Measurements from ENCODE around the gene GGT7. TPM values are rescaled to one million over a fixed set of nuclear protein-coding genes. Genes with fewer than 3 reads are reported as not detected.

GGT7 gene
- total RNA-seq, 1 donor from 2014 or later, result 23.7 TPM

DNA sequence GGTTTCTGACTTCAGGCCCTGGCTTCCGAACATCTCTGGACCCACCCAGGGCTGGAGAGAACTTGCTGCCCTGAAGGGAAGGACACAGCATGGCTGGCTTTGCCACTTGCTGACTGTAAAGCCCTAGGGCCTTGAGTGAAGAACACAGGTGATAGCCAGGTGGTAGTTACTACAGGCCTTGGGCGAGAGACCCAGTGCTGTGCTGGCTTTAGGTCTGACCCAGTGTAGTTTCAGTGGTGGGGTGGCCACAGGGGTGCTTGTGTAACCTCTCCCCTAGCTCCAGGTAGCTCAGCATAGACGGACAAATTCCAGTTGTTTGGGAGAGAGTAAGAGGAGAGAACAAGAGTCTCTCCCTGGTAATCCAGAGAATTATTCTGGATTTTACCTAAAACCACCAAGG, 74.3 kb downstream of the GGT7 start:
- H3K27me3 Mint-ChIP-seq (ENCODE audit: low read depth), result no peaks in the 10 kb centered on the region
- H3K4me1 Mint-ChIP-seq (ENCODE audit: low read depth), result peaks cover 17% of the 10 kb centered on the region
- TF ChIP-seq, protein P1, sequence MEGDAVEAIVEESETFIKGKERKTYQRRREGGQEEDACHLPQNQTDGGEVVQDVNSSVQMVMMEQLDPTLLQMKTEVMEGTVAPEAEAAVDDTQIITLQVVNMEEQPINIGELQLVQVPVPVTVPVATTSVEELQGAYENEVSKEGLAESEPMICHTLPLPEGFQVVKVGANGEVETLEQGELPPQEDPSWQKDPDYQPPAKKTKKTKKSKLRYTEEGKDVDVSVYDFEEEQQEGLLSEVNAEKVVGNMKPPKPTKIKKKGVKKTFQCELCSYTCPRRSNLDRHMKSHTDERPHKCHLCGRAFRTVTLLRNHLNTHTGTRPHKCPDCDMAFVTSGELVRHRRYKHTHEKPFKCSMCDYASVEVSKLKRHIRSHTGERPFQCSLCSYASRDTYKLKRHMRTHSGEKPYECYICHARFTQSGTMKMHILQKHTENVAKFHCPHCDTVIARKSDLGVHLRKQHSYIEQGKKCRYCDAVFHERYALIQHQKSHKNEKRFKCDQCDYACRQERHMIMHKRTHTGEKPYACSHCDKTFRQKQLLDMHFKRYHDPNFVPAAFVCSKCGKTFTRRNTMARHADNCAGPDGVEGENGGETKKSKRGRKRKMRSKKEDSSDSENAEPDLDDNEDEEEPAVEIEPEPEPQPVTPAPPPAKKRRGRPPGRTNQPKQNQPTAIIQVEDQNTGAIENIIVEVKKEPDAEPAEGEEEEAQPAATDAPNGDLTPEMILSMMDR (IDR thresholded peaks at IDR 0.05), result no peak
- H3K27ac Mint-ChIP-seq (ENCODE audit: unreplicated experiment), result no peak overlapping the region
- no peak overlapping the region for H3K4me3 Mint-ChIP-seq (ENCODE audit: unreplicated experiment)
- H3K9me3 Mint-ChIP-seq (ENCODE audit: low read depth), result peaks cover 2% of the 10 kb centered on the region
- no peak for DNase-seq (ENCODE audit: low spot score)
- peaks cover 8% of the 10 kb centered on the region for H3K36me3 Mint-ChIP-seq (ENCODE audit: low read depth)

GRCh38 chr20:34797012-34797995, 75.4 kb downstream of the GGT7 start:
- H3K9me3 Mint-ChIP-seq (ENCODE audit: low read depth), result peaks cover 2% of the 10 kb centered on the region
- no peak for DNase-seq (ENCODE audit: low spot score)
- H3K36me3 Mint-ChIP-seq (ENCODE audit: low read depth), result peaks cover 8% of the 10 kb centered on the region
- no peak overlapping the region for H3K27ac Mint-ChIP-seq (ENCODE audit: unreplicated experiment)
- H3K4me1 Mint-ChIP-seq (ENCODE audit: low read depth), result peaks cover 19% of the 10 kb centered on the region
- TF ChIP-seq, protein P1 (IDR thresholded peaks at IDR 0.05), result no peak
- no peak overlapping the region for H3K4me3 Mint-ChIP-seq (ENCODE audit: unreplicated experiment)
- H3K27me3 Mint-ChIP-seq (ENCODE audit: low read depth), result no peaks in the 10 kb centered on the region

Other genes starting within 250 kb of the GGT7 start
- 19.8 to 21.2 TPM (median 20.4 TPM) in 3 replicates for gene PIGU, start 195.8 kb downstream of the GGT7 start, total RNA-seq
- gene TP53INP2, start 168.5 kb downstream of the GGT7 start, total RNA-seq, result 31.7 to 59.8 TPM (median 58.7 TPM) in 3 replicates
- gene NCOA6, start 47.2 kb downstream of the GGT7 start, total RNA-seq, result 21.5 to 43.3 TPM (median 42.3 TPM) in 3 replicates
- 20.5 to 34.8 TPM (median 31.8 TPM) in 3 replicates for gene ACSS2, start 3.8 kb upstream of the GGT7 start, total RNA-seq
- 39.5 to 57.7 TPM (median 57.3 TPM) in 3 replicates for gene GSS, start 83.0 kb upstream of the GGT7 start, total RNA-seq
- gene MYH7B, start 83.0 kb upstream of the GGT7 start, total RNA-seq, result 0.30 to 0.64 TPM in 2 of 3 replicates, not detected in the other
- gene TRPC4AP, start 220.0 kb upstream of the GGT7 start, total RNA-seq, result 83.4 to 118 TPM (median 112 TPM) in 3 replicates